Effector CD4-positive, alpha-beta T cell (primary cell): Measurements from ENCODE around the gene HSPD1.
A peak's percentile ranks its signal among the peaks of the same experiment; 100 is the strongest.

Experiments used
- DNase-seq: peaks from one replicate; pipeline ENCODE4 v3.0.0-alpha.2; 2020
- total RNA-seq: gene quantifications from one replicate; lab custom pipeline; 2026; lab: John Stamatoyannopoulos, UW

The HSPD1 gene
- 399 reads per million, percentile 97 among the genes with 10 or more reads in this experiment for total RNA-seq

DNA sequence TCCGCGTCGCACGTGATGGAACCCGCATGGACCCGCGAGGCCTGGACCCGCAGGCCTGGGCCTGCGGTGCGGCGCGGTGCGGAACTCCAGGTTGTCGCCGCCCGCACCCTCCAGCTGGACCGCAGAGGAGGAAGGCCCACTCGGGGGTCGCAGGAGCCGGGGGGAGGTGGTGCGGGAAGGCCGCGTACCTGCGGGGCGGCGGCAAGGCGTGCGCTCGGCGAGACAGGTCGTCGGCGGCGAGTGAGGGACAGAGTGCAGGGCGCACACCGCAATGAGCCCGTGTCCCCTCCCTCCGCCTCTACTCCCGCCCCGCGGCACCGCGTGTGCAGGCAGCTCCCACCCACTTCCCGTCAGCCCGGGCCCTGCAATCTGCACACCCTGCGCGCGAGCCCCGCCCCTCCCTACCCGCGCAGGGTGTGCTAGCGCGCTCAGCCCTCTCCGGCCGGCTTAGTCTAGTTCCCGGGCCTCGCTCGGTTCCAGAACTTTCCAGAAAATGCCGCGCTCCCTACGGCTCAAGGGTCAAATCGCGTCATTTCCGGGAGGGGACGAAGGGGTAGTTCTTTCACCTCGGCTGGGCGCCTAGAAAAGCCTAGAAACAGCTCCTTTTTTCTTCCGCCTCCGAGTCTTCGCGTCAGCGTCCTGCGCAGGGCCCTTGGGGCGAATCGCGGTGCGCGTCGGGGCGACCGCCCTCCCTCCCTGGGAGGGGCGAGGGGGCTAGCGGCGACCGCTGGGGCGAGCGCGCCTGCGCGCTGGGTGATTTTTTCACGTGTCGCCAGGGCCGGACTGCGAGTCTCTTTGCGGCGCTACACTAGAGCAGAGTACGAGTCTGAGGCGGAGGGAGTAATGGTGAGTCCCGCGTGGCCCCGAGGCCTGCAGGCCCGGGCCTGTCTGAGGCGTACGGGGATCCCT lies at the start of gene HSPD1, which contains the start of gene HSPE1:
TSS of gene HSPD1 (minus strand) at position 247 of the 909 bp plus-strand sequence. CDS start 992 bp downstream, outside the sequence.
TSS of gene HSPE1 (plus strand) at position 786 of the 909 bp plus-strand sequence. CDS start at position 844, 58 bp downstream.
- DNase-seq = peak; percentile 94

GRCh38 chr2:197548582-197548981 lies 48.9 kb upstream of the HSPD1 start:
- no peak for DNase-seq

GRCh38 chr2:197547163-197547900 lies 47.7 kb upstream of the HSPD1 start:
- DNase-seq = no peak

DNA sequence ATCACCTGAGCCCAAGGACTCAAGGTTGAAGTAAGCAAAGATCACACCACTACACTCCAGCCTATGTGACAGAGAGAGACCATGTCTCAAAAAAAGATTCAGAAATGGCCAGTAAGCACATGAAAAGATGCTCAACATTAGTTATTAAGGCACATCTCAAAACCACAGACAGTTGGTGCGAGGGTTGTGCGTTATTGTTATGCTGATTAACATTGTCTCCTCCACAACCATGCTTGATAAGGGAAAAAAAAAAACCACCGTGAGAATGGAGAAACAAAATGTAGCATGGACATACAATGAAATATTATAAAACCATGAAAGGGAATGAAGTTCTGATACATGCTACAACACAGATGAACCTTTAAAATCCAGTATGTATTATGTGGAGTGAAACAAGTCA lies 43.6 kb upstream of the HSPD1 start:
- DNase-seq = no peak

- no peak for DNase-seq
Observed at GRCh38 chr2:197539734-197540133, 40.1 kb upstream of the HSPD1 start.

GRCh38 chr2:197538412-197538811 lies 38.8 kb upstream of the HSPD1 start:
- DNase-seq = no peak

DNA sequence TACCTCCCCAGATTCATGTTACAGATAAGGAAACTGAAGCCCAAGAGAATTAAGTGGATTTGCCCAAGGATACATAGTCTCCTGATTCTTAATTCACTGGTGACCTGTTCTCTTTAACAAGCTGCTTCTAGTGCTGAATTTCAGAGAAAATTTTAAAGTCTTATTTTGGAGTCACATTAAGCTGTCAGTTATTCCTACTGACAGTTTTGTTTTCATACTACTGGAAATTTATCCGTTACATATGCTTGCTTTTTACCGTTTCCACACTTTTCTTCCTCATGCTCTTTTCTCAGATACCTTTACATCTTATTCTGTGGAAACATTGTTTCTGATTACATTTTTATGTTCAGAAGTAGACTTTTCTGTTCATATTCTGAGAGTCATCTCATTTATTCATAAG lies 17.5 kb upstream of the HSPD1 start:
- DNase-seq = no peak

DNA sequence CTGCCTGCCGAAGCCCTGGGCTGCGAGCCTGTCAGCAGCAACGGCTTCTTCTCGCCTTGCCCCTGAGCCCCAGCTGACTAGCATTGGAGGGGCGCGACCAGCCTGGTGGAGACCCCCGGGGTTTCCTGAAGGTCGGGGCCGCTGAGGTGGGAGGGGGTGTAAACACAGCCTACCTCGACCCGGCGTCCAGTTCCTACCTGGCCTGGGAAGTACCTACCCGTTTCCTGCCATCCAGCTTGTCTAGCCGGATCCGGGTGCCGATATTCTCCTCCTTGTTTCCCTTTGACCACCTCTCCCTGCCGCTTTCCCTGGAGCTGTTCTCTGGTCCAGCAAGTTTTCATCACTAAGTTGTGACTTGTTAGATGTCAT lies 16.7 kb upstream of the HSPD1 start:
- DNase-seq = no peak

DNA sequence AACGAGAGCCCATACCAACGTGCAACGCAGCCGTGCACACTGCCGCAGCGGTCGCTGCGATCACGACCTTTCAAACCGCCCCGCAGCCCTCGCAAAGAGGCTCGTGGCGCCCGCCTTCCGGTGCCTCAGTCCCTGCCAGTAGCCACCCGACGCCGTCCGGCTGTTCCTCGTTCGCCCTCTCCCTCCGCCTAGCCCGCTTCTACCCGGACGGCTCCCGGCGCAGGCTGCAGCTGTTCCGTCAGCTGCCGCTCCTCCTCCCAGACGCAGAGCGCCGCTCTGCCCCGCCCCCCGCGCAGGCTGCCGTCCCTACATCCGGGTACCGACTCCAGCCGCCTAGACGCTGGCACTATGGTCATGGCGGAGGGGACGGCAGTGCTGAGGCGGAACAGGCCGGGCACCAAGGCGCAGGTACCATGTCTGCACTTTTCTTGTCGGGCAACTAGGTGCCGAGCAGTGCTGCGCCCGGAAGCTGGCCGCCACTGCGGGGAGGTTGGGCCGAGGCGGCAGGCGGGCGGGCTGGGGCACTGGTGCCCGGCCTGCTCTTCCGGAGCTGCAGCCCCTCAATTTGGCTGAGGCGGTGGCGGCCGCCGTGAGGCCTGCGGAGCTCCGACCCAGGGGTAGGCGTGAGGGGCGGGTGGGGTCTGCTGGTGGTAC lies 16.2 kb upstream of the HSPD1 start, which contains the start of gene MOB4:
TSS of gene MOB4 (plus strand) at position 328 of the 654 bp plus-strand sequence. CDS start at position 349, 21 bp downstream.
- peak; percentile 89 for DNase-seq

DNA sequence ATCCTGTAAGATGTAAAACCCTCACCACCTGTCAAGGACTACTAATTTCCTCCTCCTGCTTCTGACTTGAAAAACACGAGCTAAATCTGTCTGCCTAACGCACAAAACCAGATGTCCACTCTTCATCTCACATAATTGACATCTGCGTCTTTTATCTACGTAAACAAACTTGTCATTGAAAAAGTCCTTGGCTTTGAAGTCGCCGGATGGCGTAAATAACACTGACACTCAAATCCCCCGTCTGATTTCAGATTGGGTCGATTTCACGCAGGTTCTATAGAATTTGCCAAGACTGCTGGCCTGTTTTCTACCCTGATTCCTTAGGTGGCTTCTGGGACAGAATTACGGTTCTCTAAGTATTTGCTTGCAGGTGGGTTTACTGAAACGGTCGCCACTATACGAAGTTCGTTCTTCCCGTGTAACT lies 15.7 kb upstream of the HSPD1 start:
- no peak for DNase-seq

DNA sequence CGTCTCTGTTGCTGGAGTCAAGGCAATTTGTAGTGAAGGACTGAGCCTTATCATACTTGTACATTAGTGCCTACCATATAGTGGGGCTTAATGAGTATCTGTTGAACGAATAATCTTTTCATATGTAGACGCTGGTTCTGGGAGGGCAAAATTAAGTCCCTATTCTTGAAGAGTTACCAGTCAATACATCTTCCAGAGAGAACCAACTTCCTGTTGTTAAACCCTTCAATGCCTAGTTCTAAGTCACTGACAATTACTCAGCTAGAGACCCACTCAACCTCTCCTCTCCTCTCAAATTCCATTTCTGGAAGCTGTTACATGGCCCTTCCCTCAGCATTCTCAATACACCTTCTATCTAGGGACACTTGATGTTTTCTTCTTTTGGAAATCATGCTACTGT lies 15.1 kb upstream of the HSPD1 start:
- no peak for DNase-seq

DNA sequence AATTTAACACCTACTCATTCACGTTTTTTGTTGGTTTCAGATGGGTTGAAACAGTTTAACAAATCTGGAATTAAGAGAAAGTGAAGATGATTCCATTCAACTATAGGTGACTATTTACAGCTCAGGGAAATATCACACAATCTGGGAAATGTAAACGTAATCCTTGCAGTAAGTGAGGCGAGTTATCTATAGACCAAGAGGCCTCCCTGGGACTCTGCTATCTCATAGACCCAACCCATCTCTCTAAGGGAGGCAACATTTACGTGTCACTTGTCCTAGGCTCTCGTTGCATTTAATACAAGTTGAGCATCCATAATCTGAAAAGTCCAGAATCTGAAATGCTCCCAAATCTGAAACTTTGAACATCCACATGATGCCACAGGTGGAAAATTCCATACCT lies 14.3 kb upstream of the HSPD1 start:
- DNase-seq = no peak

GRCh38 chr2:197506658-197507057 lies 7.0 kb upstream of the HSPD1 start:
- no peak for DNase-seq

DNA sequence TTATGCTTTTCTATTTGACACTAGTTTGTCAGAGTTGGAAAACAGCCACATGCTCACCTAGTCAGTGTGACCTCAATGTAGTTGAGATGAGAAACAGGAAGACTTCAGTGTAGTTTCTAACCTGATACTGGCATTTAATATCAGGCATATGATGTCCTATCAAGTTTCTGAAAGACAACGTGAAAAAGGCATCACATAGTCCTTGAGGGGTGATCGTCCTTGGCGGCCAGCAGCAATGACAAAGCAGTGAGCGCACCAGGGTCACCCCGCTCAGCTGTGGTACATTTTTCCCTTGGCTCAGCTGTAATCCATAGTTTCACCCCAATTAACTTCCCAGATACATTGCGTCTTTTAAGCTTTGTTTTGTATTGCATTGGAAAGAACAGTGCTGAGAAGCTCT lies 4.9 kb upstream of the HSPD1 start:
- no peak for DNase-seq

DNA sequence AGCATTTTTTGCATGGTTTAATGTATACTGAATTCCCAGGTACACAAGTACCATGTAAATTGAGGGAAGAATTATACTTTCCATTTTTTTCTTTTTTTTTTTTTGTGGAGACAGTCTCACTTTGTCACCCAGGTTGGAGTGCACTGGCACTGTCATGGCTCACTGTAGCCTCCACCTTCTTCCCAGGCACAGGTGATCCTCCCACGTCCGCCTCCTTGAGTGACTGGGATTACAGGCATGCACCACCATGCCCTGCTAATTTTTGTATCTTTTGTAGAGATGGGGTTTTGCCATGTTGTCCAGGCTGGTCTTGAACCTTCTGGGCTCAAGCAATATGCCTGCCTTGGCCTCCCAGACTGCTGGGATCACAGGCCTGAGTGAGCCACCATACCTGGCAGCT lies 4.4 kb upstream of the HSPD1 start:
- no peak for DNase-seq

- DNase-seq = no peak
Observed at GRCh38 chr2:197502685-197503084, 3.0 kb upstream of the HSPD1 start.

DNA sequence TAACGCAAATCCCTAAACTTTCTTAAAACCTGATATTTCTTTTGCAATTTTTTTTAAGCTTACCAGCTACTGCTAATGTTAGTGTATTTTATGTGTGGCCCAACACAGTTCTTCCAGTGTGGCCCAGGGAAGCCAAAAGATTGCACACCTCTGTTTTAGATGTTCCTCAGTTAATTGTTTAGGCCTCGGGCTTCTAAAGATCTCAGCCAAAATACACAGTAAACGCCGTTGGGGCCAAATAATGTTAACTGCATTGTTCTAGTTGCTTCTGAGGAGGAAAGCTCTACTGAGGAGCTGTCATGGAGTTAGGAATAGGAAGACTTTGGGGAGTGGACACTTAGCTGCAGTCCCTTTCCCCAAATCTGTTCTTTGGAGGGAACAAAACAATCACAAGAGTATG lies 2.6 kb upstream of the HSPD1 start:
- DNase-seq = no peak

DNA sequence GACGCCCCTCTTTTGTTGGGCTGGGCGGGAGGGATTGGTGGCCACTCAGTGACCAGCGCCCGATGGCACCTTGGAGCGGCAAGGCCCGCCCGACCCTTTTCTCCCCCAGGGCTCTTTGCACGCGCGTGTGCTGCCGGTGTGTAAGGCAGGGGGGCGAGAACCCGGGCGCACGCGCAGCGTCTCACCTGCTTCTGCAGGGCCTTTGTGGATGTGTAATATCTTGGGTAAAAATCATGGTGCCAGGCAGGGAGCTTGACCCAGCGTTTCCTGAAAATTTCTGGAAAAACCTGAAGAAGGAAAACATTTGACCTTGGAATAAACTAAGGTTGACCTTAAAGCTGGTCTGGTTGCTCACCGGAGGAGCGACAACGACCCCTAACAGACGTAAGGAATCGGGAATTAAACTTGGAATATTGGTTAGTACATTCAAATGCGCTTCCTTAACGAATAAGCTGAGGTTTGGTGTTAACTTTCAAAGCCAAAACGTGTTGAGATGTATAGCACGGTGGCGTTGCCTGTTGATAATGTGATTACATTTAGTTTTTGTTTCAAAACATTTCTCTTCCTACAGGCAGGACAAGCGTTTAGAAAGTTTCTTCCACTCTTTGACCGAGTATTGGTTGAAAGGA lies 977 bp upstream of the HSPD1 start:
- DNase-seq = no peak

DNA sequence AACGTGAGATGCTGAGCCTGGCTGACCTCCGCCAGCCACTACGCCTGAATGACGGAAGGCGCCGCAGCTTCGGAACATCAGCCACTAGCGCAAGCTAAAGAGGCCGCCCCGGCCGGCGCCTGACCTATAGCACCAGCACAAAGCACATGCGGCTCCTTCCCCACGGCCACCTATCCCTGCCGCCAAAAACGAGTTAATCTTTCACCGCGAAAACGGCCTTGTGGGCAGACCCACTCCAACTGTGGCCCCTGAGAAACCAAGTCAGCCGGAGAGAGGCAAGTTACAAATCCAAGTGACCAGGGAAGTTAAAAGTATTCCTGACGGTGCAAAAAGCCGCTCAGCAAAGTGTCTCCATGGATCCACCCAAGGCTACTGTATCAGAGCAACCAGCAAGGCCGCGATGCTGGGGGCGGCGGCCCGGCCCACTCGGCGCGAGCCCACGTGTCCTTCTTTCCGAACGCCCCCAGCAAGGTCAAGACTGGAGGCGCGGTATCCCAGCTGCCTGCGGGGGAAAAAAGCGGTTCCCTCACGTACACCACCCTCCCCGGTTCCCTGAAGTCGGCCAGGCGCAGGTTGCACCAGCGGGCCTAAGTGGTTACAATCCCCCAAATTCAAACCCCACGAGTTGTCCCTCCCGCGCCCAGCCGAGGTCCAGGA lies 575 bp downstream of the HSPD1 start:
- DNase-seq = peak; percentile 34

DNA sequence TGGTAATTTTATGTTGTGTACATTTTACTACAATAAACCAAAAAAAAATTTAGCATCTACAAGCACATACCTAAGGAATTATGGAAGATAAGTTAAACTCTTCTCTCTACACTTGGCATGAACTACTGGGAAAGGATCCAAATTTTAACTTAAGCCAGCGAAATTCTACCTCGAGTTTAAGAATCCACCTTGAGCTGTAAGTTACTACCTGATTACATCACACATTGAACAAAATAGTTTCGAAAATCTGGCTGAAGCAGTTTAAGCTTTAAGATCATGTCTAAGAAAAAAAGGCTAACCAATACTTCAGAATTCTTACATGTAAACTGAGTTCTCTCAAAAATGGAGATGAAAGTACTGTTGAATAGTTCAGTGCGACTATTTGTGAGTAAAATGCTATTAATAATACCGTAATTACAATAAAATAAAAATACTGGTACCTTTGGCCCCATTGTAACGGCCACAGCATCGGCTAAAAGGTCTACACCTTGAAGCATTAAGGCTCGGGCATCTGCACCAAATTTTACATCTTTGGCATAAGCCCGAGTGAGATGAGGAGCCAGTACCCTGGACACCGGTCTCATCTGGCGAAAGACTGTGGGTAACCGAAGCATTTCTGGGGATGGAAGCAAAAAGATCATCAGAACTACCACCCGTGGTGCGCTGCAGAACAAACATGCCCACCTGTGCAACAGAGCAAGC lies 1.3 kb downstream of the HSPD1 start:
- no peak for DNase-seq

DNA sequence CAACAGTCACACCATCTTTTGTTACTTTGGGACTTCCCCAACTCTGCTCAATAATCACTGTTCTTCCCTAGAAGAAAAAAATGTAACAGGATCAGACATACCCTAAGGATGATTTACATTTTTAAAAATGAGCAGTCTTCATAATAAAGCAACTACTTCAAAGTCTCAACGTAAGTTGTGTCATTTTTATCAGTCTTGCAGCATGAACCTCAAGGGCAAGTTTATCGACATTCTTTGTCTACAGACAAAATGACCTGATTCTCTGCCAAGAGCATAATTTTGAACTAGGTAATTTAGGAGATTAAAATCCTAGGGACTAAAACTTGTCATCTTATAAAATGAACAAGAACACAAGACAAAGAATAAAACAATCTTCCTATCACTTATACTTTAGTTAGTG lies 2.3 kb downstream of the HSPD1 start:
- no peak for DNase-seq
